Measurements from ENCODE around the gene ADORA2A. TPM values are rescaled to one million over a fixed set of nuclear protein-coding genes. Genes with fewer than 3 reads are reported as not detected.

Gene ADORA2A
- total RNA-seq, 1 experiment from 2014 or later = 7.6 TPM

- DNase-seq (ENCODE audit: low spot score) = no peak
- CTCF ChIA-PET = interaction anchor here (2.4 to 3.6 kb wide), 2 partner anchors 13 to 88 kb away, joined by 11 to 22 read pairs; no protein-coding TSS in a partner anchor
Measured at GRCh38 chr22:24433828-24434470, 6.5 kb downstream of the ADORA2A start.

GRCh38 chr22:24434471-24435322, 7.3 kb downstream of the ADORA2A start:
- no peak for TF ChIP-seq ESRRA (CRISPR knock-in tag; IDR thresholded peaks at IDR 0.05; ENCODE audit: borderline replicate concordance)
- no peak for TF ChIP-seq ZNF219 (CRISPR knock-in tag; IDR thresholded peaks at IDR 0.05; ENCODE audit: borderline replicate concordance)
- TF ChIP-seq ZNF425 (CRISPR knock-in tag; conservative IDR thresholded peaks at IDR 0.05) = no peak
- no peak for TF ChIP-seq ATF6 (CRISPR knock-in tag; IDR thresholded peaks at IDR 0.05)
- no peak for TF ChIP-seq E2F5 (CRISPR knock-in tag; IDR thresholded peaks at IDR 0.05)
- H3K36me3 Mint-ChIP-seq = no peaks in the 10 kb centered on the region
- POLR2A ChIA-PET = interaction anchor here (0.5 kb wide), 1 partner anchor 397 kb away, joined by 3 read pairs; no protein-coding TSS in a partner anchor
- no peak for ATAC-seq
- no peak for DNase-seq (ENCODE audit: low spot score)
- no peak overlapping the region for H3K4me3 Mint-ChIP-seq
- H3K9me3 Mint-ChIP-seq = no peaks in the 10 kb centered on the region
- H3K4me1 Mint-ChIP-seq = no peaks in the 10 kb centered on the region
- H3K27me3 Mint-ChIP-seq (ENCODE audit: low read depth) = no peaks in the 10 kb centered on the region
- no peak overlapping the region for H3K27ac Mint-ChIP-seq
- CTCF ChIA-PET = interaction anchor here (0.7 to 5.2 kb wide), 6 partner anchors 13 to 91 kb away, joined by 3 to 51 read pairs (median 8); no protein-coding TSS in a partner anchor

More at GRCh38 chr22:24433828-24434470, 6.5 kb downstream of the ADORA2A start:
- no peaks in the 10 kb centered on the region for H3K36me3 Mint-ChIP-seq
- H3K27ac Mint-ChIP-seq = no peak overlapping the region
- no peak for ATAC-seq
- no peaks in the 10 kb centered on the region for H3K9me3 Mint-ChIP-seq
- H3K4me1 Mint-ChIP-seq = peaks cover 6% of the 10 kb centered on the region
- no peak overlapping the region for H3K4me3 Mint-ChIP-seq
- no peaks in the 10 kb centered on the region for H3K27me3 Mint-ChIP-seq (ENCODE audit: low read depth)
- POLR2A ChIA-PET = no interaction called here
- TF ChIP-seq ZBTB21 (CRISPR knock-in tag; IDR thresholded peaks at IDR 0.05; ENCODE audit: borderline replicate concordance) (no peak), NR1H2 (CRISPR knock-in tag; IDR thresholded peaks at IDR 0.05) (no peak), SMAD3 (CRISPR knock-in tag; IDR thresholded peaks at IDR 0.05; ENCODE audit: borderline replicate concordance) (no peak), FOXJ3 (CRISPR knock-in tag; IDR thresholded peaks at IDR 0.05; ENCODE audit: borderline replicate concordance) (no peak), ZNF396 (CRISPR knock-in tag; IDR thresholded peaks at IDR 0.05; ENCODE audit: borderline replicate concordance) (no peak), E2F1 (CRISPR knock-in tag; IDR thresholded peaks at IDR 0.05) (no peak), ZNF423 (CRISPR knock-in tag; IDR thresholded peaks at IDR 0.05) (no peak), OVOL2 (CRISPR knock-in tag; IDR thresholded peaks at IDR 0.05; ENCODE audit: borderline replicate concordance) (no peak)

GRCh38 chr22:24435323-24435645, 7.9 kb downstream of the ADORA2A start:
- H3K27ac Mint-ChIP-seq = no peak overlapping the region
- H3K4me1 Mint-ChIP-seq = no peaks in the 10 kb centered on the region
- POLR2A ChIA-PET = interaction anchor here (0.5 kb wide), 1 partner anchor 398 kb away, joined by 3 read pairs; no protein-coding TSS in a partner anchor
- CTCF ChIA-PET = interaction anchor here (0.6 to 5.2 kb wide), 6 partner anchors 13 to 90 kb away, joined by 3 to 51 read pairs (median 4); no protein-coding TSS in a partner anchor
- H3K9me3 Mint-ChIP-seq = no peaks in the 10 kb centered on the region
- ATAC-seq (no peak), DNase-seq (ENCODE audit: low spot score) (no peak)
- no peaks in the 10 kb centered on the region for H3K36me3 Mint-ChIP-seq
- H3K4me3 Mint-ChIP-seq = no peak overlapping the region
- TF ChIP-seq RORB (CRISPR knock-in tag; IDR thresholded peaks at IDR 0.05) (no peak), MLX (CRISPR knock-in tag; IDR thresholded peaks at IDR 0.05) (no peak), ZNF416 (CRISPR knock-in tag; IDR thresholded peaks at IDR 0.05) (no peak), KAT7 (CRISPR knock-in tag; IDR thresholded peaks at IDR 0.05; ENCODE audit: borderline replicate concordance) (no peak), ZNF317 (CRISPR knock-in tag; IDR thresholded peaks at IDR 0.05; ENCODE audit: borderline replicate concordance, low read depth) (no peak), NR2C2 (CRISPR knock-in tag; IDR thresholded peaks at IDR 0.05) (no peak)
- H3K27me3 Mint-ChIP-seq (ENCODE audit: low read depth) = no peaks in the 10 kb centered on the region

Data from WTC11 (cell line).